ENCODE data around the gene BRAT1.

GRCh38 chr7:2583798-2584580, 28.7 kb upstream of the BRAT1 start:
- no peak for TF ChIP-seq USF2 (CRISPR knock-in tag; IDR thresholded peaks at IDR 0.05)
- TF ChIP-seq ETV6 (CRISPR knock-in tag; IDR thresholded peaks at IDR 0.05): no peak
- no peak for TF ChIP-seq CTCF (IDR thresholded peaks at IDR 0.05)
- TF ChIP-seq MLX (CRISPR knock-in tag; IDR thresholded peaks at IDR 0.05): no peak
- TF ChIP-seq CBFB (CRISPR knock-in tag; IDR thresholded peaks at IDR 0.05; ENCODE audit: low read depth): no peak
- TF ChIP-seq SP1 (CRISPR knock-in tag; conservative IDR thresholded peaks at IDR 0.05): no peak
- no peak for TF ChIP-seq FOXJ3 (CRISPR knock-in tag; IDR thresholded peaks at IDR 0.05; ENCODE audit: borderline replicate concordance)
- no peak for TF ChIP-seq GTF2I (CRISPR knock-in tag; conservative IDR thresholded peaks at IDR 0.05)
- no peak for TF ChIP-seq ZNF423 (CRISPR knock-in tag; IDR thresholded peaks at IDR 0.05)

All from WTC11 (cell line).